ENCODE results near the gene DDX24.

- TF ChIP-seq POLR2A (IDR thresholded peaks at IDR 0.05) (no peak), CTCF (IDR thresholded peaks at IDR 0.05) (no peak), POLR2AphosphoS5 (IDR thresholded peaks at IDR 0.05; ENCODE audit: insufficient read depth in 1 of 2, low read depth in 1 of 2) (no peak)
These were observed 401 bp upstream of the DDX24 start for GRCh38 chr14:94081386-94081820.

Measured in vagina (tissue), 2 donors.